Erythroblast (primary cell): ENCODE data around the gene TMEM139.

Experiments used
- GATA1 ChIP-seq: IDR thresholded peaks from 2 replicates; pipeline ENCODE4 v1.6.1; 2011; ENCODE audit warnings: low read depth, mild to moderate bottlenecking, control low read depth, low read length, moderate library complexity
- POLR2A ChIP-seq: IDR thresholded peaks from 2 replicates; pipeline ENCODE4 v1.6.1; 2011; ENCODE audit warnings: mild to moderate bottlenecking, low read length

DNA sequence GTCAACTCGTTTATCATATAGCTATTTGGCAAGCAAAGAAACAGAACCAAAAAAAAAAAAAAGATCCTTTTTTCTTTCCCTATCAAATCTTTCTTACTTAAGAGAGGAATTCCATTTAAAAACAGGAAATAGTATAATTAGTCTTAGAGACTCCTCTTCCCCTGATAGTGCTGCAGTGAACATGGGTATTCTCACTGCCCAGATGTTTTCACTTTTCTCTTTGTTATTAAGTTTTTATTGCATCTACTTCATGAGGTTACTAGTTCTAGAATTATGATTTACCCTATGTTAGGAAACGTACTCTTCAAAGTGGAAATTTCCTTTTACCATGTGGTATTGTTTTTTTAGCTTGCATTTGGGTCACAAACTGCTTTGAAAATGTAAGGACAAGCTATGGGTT is 11.9 kb downstream of the TMEM139 start:
- TF ChIP-seq POLR2A (no peak), GATA1 (no peak)
